GDM1 (cell line): ENCODE measurements around the gene TUBGCP3.

Source experiments
- DNase-seq: peaks from one replicate; lab custom pipeline; 2025; lab: John Stamatoyannopoulos, UW

Gene TUBGCP3

GRCh38 chr13:112442483-112443090 is 145.4 kb downstream of the TUBGCP3 start:
- DNase-seq: no peak

GRCh38 chr13:112441779-112442310 is 146.1 kb downstream of the TUBGCP3 start:
- DNase-seq: no peak

DNA sequence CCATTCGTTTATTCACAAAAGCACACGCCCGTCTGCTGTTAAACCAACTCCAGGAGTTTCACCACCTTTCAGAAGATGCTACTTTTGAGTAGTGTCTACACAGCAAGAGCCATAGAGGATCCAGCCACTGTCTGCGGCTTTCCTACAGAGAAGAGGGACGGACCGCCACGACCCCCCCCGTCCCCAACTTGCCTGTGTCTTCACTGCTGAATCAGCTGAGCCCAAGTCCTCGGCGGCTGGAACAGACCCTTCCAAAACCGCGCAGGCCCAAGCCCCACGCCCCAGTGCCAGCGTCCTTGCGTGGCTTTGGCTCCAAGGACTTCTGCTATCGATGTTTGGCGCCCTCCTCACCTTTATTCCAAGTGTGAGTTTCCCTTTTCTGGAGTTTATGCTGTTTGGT is 146.7 kb downstream of the TUBGCP3 start:
- no peak for DNase-seq

GRCh38 chr13:112438515-112438914 is 149.4 kb downstream of the TUBGCP3 start:
- DNase-seq: no peak

GRCh38 chr13:112438094-112438493 is 149.9 kb downstream of the TUBGCP3 start:
- no peak for DNase-seq

DNA sequence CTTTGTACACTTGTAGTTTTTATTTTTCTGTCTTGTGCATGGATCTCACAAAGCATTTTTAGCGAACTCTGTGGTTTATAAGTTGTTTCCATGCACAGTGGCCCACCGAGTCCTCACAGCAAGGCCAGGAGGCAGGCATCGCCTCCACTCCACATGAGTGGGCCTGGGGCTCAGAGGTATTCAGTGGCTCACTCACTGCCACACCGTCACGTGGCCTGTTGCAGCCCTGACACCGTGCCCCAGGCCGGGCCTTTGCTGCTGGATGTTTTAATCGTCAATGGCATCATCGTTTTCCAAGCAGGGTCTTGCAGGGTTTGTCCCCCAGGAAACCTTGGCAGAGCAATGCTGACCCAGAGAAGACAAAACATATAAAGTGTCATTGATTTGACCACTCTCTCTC is 152.0 kb downstream of the TUBGCP3 start:
- no peak for DNase-seq
